PC-3 (cell line): Measurements from ENCODE around the gene PMP22. TPM values are rescaled to one million over a fixed set of nuclear protein-coding genes. Genes with fewer than 3 reads are reported as not detected.

ENCODE experiments used
- ATAC-seq: fragments of 200-7000 bp; cut with Tn5 transposase; 2 replicates; pipeline ENCODE4 v1.9.1; 2020; ENCODE audit warnings: mild to moderate bottlenecking, moderate library complexity
- BruUV-seq: library from RNA; stranded (reverse); fragments of 400-500 nt; replicated peaks from 2 replicates; lab custom pipeline; 2021; lab: Mats Ljungman, UMichigan
- CTCF ChIA-PET: fragments of 300-600 bp; sonication (Branson Sonifier 250); formaldehyde crosslinking; loops from one replicate; lab custom pipeline; 2022; ENCODE audit warnings: antibody characterized with exemption; lab: Charles Lee
- POLR2A ChIA-PET: fragments of 300-600 bp; sonication (Branson Sonifier 250); formaldehyde crosslinking; loops from one replicate; lab custom pipeline; 2022; ENCODE audit warnings: antibody characterized with exemption; ENCODE audit not compliant: unreplicated experiment; lab: Charles Lee
- DNase-seq: peaks from one replicate; pipeline ENCODE4 v3.0.0-alpha.2; 2015
- H2AFZ ChIP-seq: fragments of 300-600 bp; sonication (generic); 2 replicates; pipeline ENCODE4 v1.6.0; 2016; ENCODE audit warnings: antibody characterized with exemption, low read length
- H3F3A ChIP-seq: fragments of 300-600 bp; sonication (generic); one replicate; pipeline ENCODE4 v1.6.0; 2017; ENCODE audit warnings: antibody characterized with exemption, low read length, control low read depth, mild to moderate bottlenecking; ENCODE audit not compliant: unreplicated experiment
- H3K27ac ChIP-seq: fragments of 300-600 bp; sonication (generic); 2 replicates; pipeline ENCODE4 v1.5.1; 2016; ENCODE audit warnings: mild to moderate bottlenecking, low read length
- H3K27me3 ChIP-seq: fragments of 300-600 bp; sonication (generic); 2 replicates; pipeline ENCODE4 v1.6.1; 2016; ENCODE audit warnings: low read length, mixed read lengths
- H3K36me3 ChIP-seq: fragments of 300-600 bp; sonication (generic); 2 replicates; pipeline ENCODE4 v1.6.1; 2016; ENCODE audit warnings: low read depth, mixed run types, low read length, mixed read lengths
- H3K4me1 ChIP-seq: fragments of 300-600 bp; sonication (generic); 2 replicates; pipeline ENCODE4 v1.5.1; 2016; ENCODE audit warnings: low read length; ENCODE audit not compliant: insufficient read depth
- H3K4me2 ChIP-seq: fragments of 300-600 bp; sonication (generic); 2 replicates; pipeline ENCODE4 v1.6.0; 2016; ENCODE audit warnings: low read length
- H3K4me3 ChIP-seq: fragments of 300-600 bp; sonication (generic); 2 replicates; pipeline ENCODE4 v1.5.1; 2016; ENCODE audit warnings: mild to moderate bottlenecking, low read length, mixed read lengths
- H3K79me2 ChIP-seq: fragments of 300-600 bp; sonication (generic); 2 replicates; pipeline ENCODE4 v1.6.1; 2017; ENCODE audit warnings: low read length, mixed read lengths
- H3K9ac ChIP-seq: fragments of 300-600 bp; sonication (generic); 2 replicates; pipeline ENCODE4 v1.6.0; 2016; ENCODE audit warnings: mild to moderate bottlenecking, low read length
- H3K9me2 ChIP-seq: fragments of 300-600 bp; sonication (generic); replicated peaks from 2 replicates; pipeline ENCODE4 v1.6.1; 2016; ENCODE audit warnings: mixed run types, low read length, mixed read lengths
- H3K9me3 ChIP-seq: fragments of 300-600 bp; sonication (generic); 2 replicates; pipeline ENCODE4 v1.6.1; 2016; ENCODE audit warnings: low read length, mixed read lengths
- H4K20me1 ChIP-seq: fragments of 300-600 bp; sonication (generic); 2 replicates; pipeline ENCODE4 v1.6.1; 2016; ENCODE audit warnings: low read length, mixed read lengths
- EZH2 ChIP-seq: fragments of 300-600 bp; sonication (generic); IDR thresholded peaks from one replicate; pipeline ENCODE4 v1.6.1; 2017; ENCODE audit warnings: antibody characterized with exemption, mild to moderate bottlenecking, low read length; ENCODE audit not compliant: unreplicated experiment
- EZH2phosphoT487 ChIP-seq: fragments of 300-600 bp; sonication (generic); IDR thresholded peaks from 2 replicates; pipeline ENCODE4 v1.6.1; 2018; ENCODE audit warnings: mild to moderate bottlenecking, antibody characterized with exemption, low read length, borderline replicate concordance
- intact Hi-C: fragments of 100-400 bp; cut with micrococcal nuclease; formaldehyde crosslinking; loops from 2 replicates; pipeline ENCODE4 v1.9.0; 2023
- total RNA-seq: library from RNA; depleted of rRNA; stranded (reverse); fragments of >200 nt; gene quantifications from 2 replicates; pipeline ENCODE4 v1.2.3, GENCODE V29; 2014
- TF ChIP-seq, protein P1 (sequence below): fragments of 300-600 bp; sonication (generic); conservative IDR thresholded peaks from 2 replicates; pipeline ENCODE4 v1.5.1; 2017; ENCODE audit warnings: antibody characterized with exemption, low read depth, mild to moderate bottlenecking, low read length

Gene PMP22
- total RNA-seq, 1 experiment from 2014 or later = 51.0 TPM

DNA sequence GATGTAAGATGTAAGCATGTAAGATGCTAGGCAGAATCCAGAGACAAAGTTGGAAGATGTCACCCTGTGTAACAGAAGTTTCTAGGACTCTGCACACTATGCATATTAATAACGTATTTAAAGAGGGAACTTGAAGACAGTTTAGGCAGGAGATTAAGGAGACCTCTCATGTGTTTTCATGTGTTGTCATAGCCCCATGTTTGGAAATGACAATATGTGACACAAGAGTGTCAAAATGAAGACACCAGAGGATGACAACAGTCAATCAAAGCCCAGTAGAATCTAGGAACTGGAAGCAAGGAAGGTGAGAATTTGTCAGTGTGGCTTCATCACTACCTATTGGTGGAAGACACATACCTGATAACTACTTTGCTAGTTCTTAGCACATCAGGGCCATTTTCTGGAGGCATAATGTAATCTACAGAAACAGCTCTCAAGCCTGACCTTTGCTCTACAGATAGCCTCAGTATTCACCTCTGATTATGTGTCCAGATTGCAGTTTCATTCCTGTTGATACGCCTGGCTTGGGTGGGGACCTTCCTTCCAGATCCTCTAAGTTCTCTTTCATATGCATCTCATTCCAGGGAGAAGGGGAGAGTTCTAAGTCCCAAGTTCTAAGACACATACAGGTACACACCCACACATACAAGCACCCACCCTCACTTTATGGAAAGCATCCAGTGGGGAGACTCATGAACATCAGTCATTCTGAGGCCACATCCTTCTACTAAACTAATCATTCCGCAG is 26.3 kb downstream of the PMP22 start:
- Histone ChIP-seq H3K79me2 (peaks cover 13% of the 10 kb centered on the region), H3K9me2 (no peaks in the 10 kb centered on the region), H3K4me3 (no peak overlapping the region), H3F3A (no peaks in the 10 kb centered on the region), H3K36me3 (peaks cover 37% of the 10 kb centered on the region), H3K4me1 (no peaks in the 10 kb centered on the region), H3K9ac (no peak overlapping the region), H2AFZ (no peak overlapping the region), H3K4me2 (no peak overlapping the region), H3K27ac (no peak overlapping the region), H3K27me3 (no peaks in the 10 kb centered on the region), H4K20me1 (peaks cover 5% of the 10 kb centered on the region; the same call in 1 of the 2 replicates), H3K9me3 (no peaks in the 10 kb centered on the region)
- ChIA-PET CTCF (no interaction called here), POLR2A (no interaction called here)
- BruUV-seq = no TSS peak
- ATAC-seq (no peak), DNase-seq (no peak)
- intact Hi-C loops = no loop called here
- TF ChIP-seq, protein P1, sequence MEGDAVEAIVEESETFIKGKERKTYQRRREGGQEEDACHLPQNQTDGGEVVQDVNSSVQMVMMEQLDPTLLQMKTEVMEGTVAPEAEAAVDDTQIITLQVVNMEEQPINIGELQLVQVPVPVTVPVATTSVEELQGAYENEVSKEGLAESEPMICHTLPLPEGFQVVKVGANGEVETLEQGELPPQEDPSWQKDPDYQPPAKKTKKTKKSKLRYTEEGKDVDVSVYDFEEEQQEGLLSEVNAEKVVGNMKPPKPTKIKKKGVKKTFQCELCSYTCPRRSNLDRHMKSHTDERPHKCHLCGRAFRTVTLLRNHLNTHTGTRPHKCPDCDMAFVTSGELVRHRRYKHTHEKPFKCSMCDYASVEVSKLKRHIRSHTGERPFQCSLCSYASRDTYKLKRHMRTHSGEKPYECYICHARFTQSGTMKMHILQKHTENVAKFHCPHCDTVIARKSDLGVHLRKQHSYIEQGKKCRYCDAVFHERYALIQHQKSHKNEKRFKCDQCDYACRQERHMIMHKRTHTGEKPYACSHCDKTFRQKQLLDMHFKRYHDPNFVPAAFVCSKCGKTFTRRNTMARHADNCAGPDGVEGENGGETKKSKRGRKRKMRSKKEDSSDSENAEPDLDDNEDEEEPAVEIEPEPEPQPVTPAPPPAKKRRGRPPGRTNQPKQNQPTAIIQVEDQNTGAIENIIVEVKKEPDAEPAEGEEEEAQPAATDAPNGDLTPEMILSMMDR = no peak
- no peak for TF ChIP-seq EZH2phosphoT487
- no peak for TF ChIP-seq EZH2

DNA sequence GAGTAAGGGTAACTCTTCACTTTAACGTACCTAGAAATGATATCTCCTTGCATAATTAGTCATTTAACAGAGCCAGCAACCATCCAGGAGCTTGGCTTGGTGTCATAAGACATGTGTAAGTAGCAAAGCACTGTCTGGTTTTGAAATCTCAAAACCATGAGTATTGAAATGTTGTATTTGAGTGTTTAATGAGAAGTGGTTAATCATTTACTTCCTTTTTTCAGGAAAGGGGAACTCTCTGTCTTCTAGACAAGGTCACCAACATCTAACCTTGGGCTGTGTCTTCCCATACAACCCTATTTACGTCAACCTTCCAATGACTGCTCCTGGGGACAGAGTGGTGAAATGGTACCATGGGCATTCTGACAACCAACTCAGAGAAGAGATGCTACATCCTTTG is 27.1 kb downstream of the PMP22 start:
- H2AFZ ChIP-seq = no peak overlapping the region
- no peak overlapping the region for H3K4me3 ChIP-seq
- H3K4me2 ChIP-seq = no peak overlapping the region
- CTCF ChIA-PET = no interaction called here
- H3K9ac ChIP-seq = no peak overlapping the region
- DNase-seq (no peak), ATAC-seq (no peak)
- H3K9me3 ChIP-seq = no peaks in the 10 kb centered on the region
- H3K4me1 ChIP-seq = peaks cover 5% of the 10 kb centered on the region
- H3K27me3 ChIP-seq = no peaks in the 10 kb centered on the region
- TF ChIP-seq EZH2phosphoT487 = no peak
- TF ChIP-seq, protein P1 = no peak
- no peak for TF ChIP-seq EZH2
- H3K79me2 ChIP-seq = 0 out of 2 replicates have a peak, but pooled peaks cover 8% of the 10 kb centered on the region
- peaks cover 37% of the 10 kb centered on the region for H3K36me3 ChIP-seq
- no peaks in the 10 kb centered on the region for H3F3A ChIP-seq
- POLR2A ChIA-PET = no interaction called here
- H3K27ac ChIP-seq = no peak overlapping the region
- peaks cover 12% of the 10 kb centered on the region for H4K20me1 ChIP-seq
- BruUV-seq = no TSS peak
- intact Hi-C loops = no loop called here
- no peaks in the 10 kb centered on the region for H3K9me2 ChIP-seq

DNA sequence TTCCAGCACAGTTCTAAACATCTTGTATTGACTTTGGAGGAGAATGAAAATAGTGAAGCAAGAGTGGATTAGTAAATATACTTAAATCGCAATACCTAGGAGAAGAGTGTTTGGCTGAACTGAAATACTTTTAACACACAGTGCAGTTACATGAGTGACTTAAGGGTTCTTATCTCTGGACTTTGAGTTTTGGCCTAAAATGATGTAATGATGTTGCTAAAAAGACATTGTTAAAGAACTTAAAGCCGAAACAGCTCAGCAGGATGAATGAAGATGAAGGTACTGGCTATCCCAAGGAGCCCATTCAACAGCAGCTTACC is 28.1 kb downstream of the PMP22 start:
- POLR2A ChIA-PET = no interaction called here
- no peaks in the 10 kb centered on the region for H3K27me3 ChIP-seq
- CTCF ChIA-PET = no interaction called here
- intact Hi-C loops = no loop called here
- ATAC-seq (no peak), DNase-seq (no peak)
- H3K79me2 ChIP-seq = no peaks in the 10 kb centered on the region
- H4K20me1 ChIP-seq = peaks cover 17% of the 10 kb centered on the region
- TF ChIP-seq, protein P1 = no peak
- TF ChIP-seq EZH2 (no peak), EZH2phosphoT487 (no peak)
- H3K9ac ChIP-seq = no peak overlapping the region
- no peak overlapping the region for H3K4me3 ChIP-seq
- H3F3A ChIP-seq = no peaks in the 10 kb centered on the region
- no peaks in the 10 kb centered on the region for H3K9me2 ChIP-seq
- no peak overlapping the region for H3K4me2 ChIP-seq
- H3K36me3 ChIP-seq = peaks cover 37% of the 10 kb centered on the region
- H3K4me1 ChIP-seq = peaks cover 5% of the 10 kb centered on the region
- BruUV-seq = no TSS peak
- no peak overlapping the region for H3K27ac ChIP-seq
- no peaks in the 10 kb centered on the region for H3K9me3 ChIP-seq
- H2AFZ ChIP-seq = no peak overlapping the region
